Trophoblast cell (in vitro differentiated cells and primary cell): Measurements from ENCODE around the gene SMYD3.

Source experiments
- DNase-seq, 2 donors: peaks; one replicate each; pipeline ENCODE4 v3.0.0-alpha.2; 2016
- H2AFZ ChIP-seq: 2 replicates; pipeline ENCODE4 v1.6.1; 2013; ENCODE audit warnings: low read length, moderate library complexity, mild to moderate bottlenecking; ENCODE audit not compliant: insufficient read depth, poor library complexity
- H2AK5ac ChIP-seq: 2 replicates; pipeline ENCODE4 v1.6.1; 2013; ENCODE audit warnings: mild to moderate bottlenecking, low read length
- H2BK120ac ChIP-seq: 2 replicates; pipeline ENCODE4 v1.6.1; 2013; ENCODE audit warnings: low read length, mild to moderate bottlenecking, moderate library complexity; ENCODE audit not compliant: insufficient read depth, poor library complexity
- H2BK12ac ChIP-seq: 2 replicates; pipeline ENCODE4 v1.6.1; 2013; ENCODE audit warnings: mild to moderate bottlenecking, low read length, moderate library complexity
- H2BK5ac ChIP-seq: 2 replicates; pipeline ENCODE4 v1.6.1; 2013; ENCODE audit warnings: low read length, low read depth, moderate library complexity, mild to moderate bottlenecking; ENCODE audit not compliant: poor library complexity
- H3K14ac ChIP-seq: 2 replicates; pipeline ENCODE4 v1.6.1; 2013; ENCODE audit warnings: mild to moderate bottlenecking, low read length
- H3K18ac ChIP-seq: 2 replicates; pipeline ENCODE4 v1.6.1; 2013; ENCODE audit warnings: mild to moderate bottlenecking, low read length
- H3K23ac ChIP-seq: 2 replicates; pipeline ENCODE4 v1.6.1; 2013; ENCODE audit warnings: low read length
- H3K27ac ChIP-seq: 2 replicates; pipeline ENCODE4 v1.5.1; 2013; ENCODE audit warnings: low read depth, mild to moderate bottlenecking, inconsistent platforms, low read length, moderate library complexity
- H3K27me3 ChIP-seq: 2 replicates; pipeline ENCODE4 v1.6.1; 2013; ENCODE audit warnings: inconsistent platforms, mild to moderate bottlenecking, low read length, moderate library complexity; ENCODE audit not compliant: insufficient read depth
- H3K36me3 ChIP-seq, 2 experiments: 1 replicate in 1 of 2; 2 replicates in 1 of 2; pipeline ENCODE4 v1.6.1; 2013; ENCODE audit warnings: low read length in 2 of 2, mild to moderate bottlenecking in 2 of 2, moderate library complexity in 1 of 2; ENCODE audit not compliant: insufficient read depth in 2 of 2, control insufficient read depth in 1 of 2
- H3K4ac ChIP-seq: 2 replicates; pipeline ENCODE4 v1.6.1; 2013; ENCODE audit warnings: low read depth, mild to moderate bottlenecking, low read length, moderate library complexity
- H3K4me1 ChIP-seq, 2 experiments: 1 replicate in 1 of 2; 2 replicates in 1 of 2; pipeline ENCODE4 v1.6.1; 2013; ENCODE audit warnings: low read length in 2 of 2, mild to moderate bottlenecking in 2 of 2, moderate library complexity in 1 of 2; ENCODE audit not compliant: insufficient read depth in 2 of 2, control insufficient read depth in 1 of 2
- H3K4me2 ChIP-seq: 2 replicates; pipeline ENCODE4 v1.6.1; 2013; ENCODE audit warnings: inconsistent platforms, mild to moderate bottlenecking, low read length, moderate library complexity
- H3K4me3 ChIP-seq: 2 replicates; pipeline ENCODE4 v1.5.1; 2013; ENCODE audit warnings: mild to moderate bottlenecking, low read depth, low read length, inconsistent platforms
- H3K79me1 ChIP-seq: one replicate; pipeline ENCODE4 v1.6.1; 2013; ENCODE audit warnings: low read length
- H3K79me2 ChIP-seq: 2 replicates; pipeline ENCODE4 v1.6.1; 2013; ENCODE audit warnings: low read length, mild to moderate bottlenecking; ENCODE audit not compliant: control insufficient read depth, insufficient read depth, poor library complexity
- H3K9ac ChIP-seq: 2 replicates; pipeline ENCODE4 v1.6.1; 2013; ENCODE audit warnings: mild to moderate bottlenecking, low read length
- H3K9me3 ChIP-seq: 2 replicates; pipeline ENCODE4 v1.6.1; 2013; ENCODE audit warnings: low read depth, mild to moderate bottlenecking, control low read depth, inconsistent platforms, low read length; ENCODE audit not compliant: insufficient read depth
- H4K12ac ChIP-seq: 2 replicates; pipeline ENCODE4 v1.6.1; 2013; ENCODE audit warnings: low read depth, mild to moderate bottlenecking, low read length, moderate library complexity
- H4K8ac ChIP-seq: 2 replicates; pipeline ENCODE4 v1.6.1; 2013; ENCODE audit warnings: low read depth, mild to moderate bottlenecking, low read length, moderate library complexity
- H4K91ac ChIP-seq: one replicate; pipeline ENCODE4 v1.6.1; 2013; ENCODE audit warnings: low read depth, mild to moderate bottlenecking, low read length, moderate library complexity
- WGBS: extraction: QIAGEN DNeasy Blood & Tissue Kit; methylation state at CpG from one replicate; pipeline ENCODE4 v1.1.7; 2013; ENCODE audit warnings: missing lambda C conversion rate; ENCODE audit not compliant: insufficient read length, insufficient coverage; ENCODE audit errors: extremely low coverage; 5-methylcytosine and 5-hydroxymethylcytosine counted together

Gene SMYD3

GRCh38 chr1:246160374-246160773 lies 346.7 kb downstream of the SMYD3 start:
- H3K79me2 ChIP-seq, result no peaks in the 10 kb centered on the region
- H3K4ac ChIP-seq, result no peak overlapping the region
- no peaks in the 10 kb centered on the region for H3K36me3 ChIP-seq
- no peaks in the 10 kb centered on the region for H3K27me3 ChIP-seq
- H3K79me1 ChIP-seq, result peaks cover 3% of the 10 kb centered on the region
- H2AK5ac ChIP-seq, result no peak overlapping the region
- H3K9ac ChIP-seq, result no peak overlapping the region
- H3K27ac ChIP-seq, result no peak overlapping the region
- H3K14ac ChIP-seq, result no peak overlapping the region
- H4K12ac ChIP-seq, result no peak overlapping the region
- no peak for DNase-seq
- peak overlapping the region; percentile 41 for H2BK12ac ChIP-seq
- no peaks in the 10 kb centered on the region for H3K9me3 ChIP-seq
- H2BK5ac ChIP-seq, result no peak overlapping the region
- no peak overlapping the region for H4K8ac ChIP-seq
- no peak overlapping the region for H2BK120ac ChIP-seq
- WGBS, result no CpG with 5 or more reads among the region's 4 CpGs
- H3K4me2 ChIP-seq, result no peak overlapping the region
- no peak overlapping the region for H3K23ac ChIP-seq
- H2AFZ ChIP-seq, result no peak overlapping the region
- peaks cover 8 to 16% of the 10 kb centered on the region in 2 experiments for H3K4me1 ChIP-seq
- H4K91ac ChIP-seq, result no peak overlapping the region
- no peak overlapping the region for H3K4me3 ChIP-seq
- no peak overlapping the region for H3K18ac ChIP-seq

DNA sequence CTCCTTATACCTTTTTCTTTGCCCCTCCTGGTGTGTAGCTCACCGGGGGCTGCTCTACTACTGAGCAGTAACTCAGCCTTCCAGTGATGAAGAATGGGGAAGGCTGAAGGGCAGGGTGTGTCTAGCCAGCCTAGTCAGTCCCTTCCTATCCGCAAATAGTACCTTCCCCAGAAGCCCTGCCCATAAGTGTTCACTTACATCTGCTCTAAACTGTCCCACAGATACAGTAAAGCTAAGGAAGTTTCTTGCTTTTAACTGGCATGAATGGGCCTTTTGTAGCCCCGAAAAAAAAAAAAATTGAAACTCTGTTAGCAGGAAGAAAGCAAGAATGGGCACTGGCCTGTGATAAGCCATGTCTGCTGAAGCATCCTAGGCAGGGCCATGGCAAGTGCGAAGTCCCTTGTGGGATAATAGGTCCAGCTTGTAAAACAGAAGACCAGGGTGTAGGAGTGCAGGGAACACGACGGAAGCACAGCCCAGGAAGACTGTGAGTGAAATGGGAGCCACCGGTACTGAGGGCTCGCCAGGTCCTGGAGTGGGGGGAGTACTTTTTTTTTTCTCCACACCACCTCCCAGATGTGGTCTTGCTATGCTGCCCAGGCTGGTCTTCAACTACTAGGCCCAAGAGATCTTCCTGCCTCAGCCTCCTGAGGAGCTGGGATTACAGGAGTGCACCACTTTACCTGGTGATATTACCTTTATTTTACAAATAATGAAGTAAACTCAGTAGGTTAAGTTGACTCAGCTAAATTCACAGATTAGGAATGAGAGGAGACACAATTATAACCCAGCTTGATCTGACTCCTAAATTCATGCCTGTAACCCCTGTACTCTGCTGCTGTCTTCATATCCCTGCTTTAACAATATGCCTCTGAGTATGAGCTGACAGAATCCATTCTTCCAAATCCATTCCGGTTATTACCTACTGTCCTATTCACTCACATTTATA lies 347.5 kb downstream of the SMYD3 start:
- H3K79me1 ChIP-seq, result peaks cover 2% of the 10 kb centered on the region
- peaks cover 4 to 11% of the 10 kb centered on the region in 2 experiments for H3K4me1 ChIP-seq
- no CpG with 5 or more reads among the region's 9 CpGs for WGBS
- H2AFZ ChIP-seq, result no peak overlapping the region
- H3K23ac ChIP-seq, result no peak overlapping the region
- H3K4me2 ChIP-seq, result no peak overlapping the region
- H3K14ac ChIP-seq, result no peak overlapping the region
- no peaks in the 10 kb centered on the region for H3K27me3 ChIP-seq
- H3K4me3 ChIP-seq, result no peak overlapping the region
- no peak overlapping the region for H2BK5ac ChIP-seq
- H4K8ac ChIP-seq, result no peak overlapping the region
- H3K4ac ChIP-seq, result no peak overlapping the region
- no peaks in the 10 kb centered on the region for H3K36me3 ChIP-seq
- no peaks in the 10 kb centered on the region for H3K9me3 ChIP-seq
- H3K27ac ChIP-seq, result no peak overlapping the region
- H3K18ac ChIP-seq, result no peak overlapping the region
- H2BK120ac ChIP-seq, result no peak overlapping the region
- no peak overlapping the region for H3K9ac ChIP-seq
- no peak overlapping the region for H4K12ac ChIP-seq
- no peak overlapping the region for H2AK5ac ChIP-seq
- no peak overlapping the region for H2BK12ac ChIP-seq
- no peak overlapping the region for H4K91ac ChIP-seq
- DNase-seq, result peak in 1 of 2 donors; percentile 9
- no peaks in the 10 kb centered on the region for H3K79me2 ChIP-seq

DNA sequence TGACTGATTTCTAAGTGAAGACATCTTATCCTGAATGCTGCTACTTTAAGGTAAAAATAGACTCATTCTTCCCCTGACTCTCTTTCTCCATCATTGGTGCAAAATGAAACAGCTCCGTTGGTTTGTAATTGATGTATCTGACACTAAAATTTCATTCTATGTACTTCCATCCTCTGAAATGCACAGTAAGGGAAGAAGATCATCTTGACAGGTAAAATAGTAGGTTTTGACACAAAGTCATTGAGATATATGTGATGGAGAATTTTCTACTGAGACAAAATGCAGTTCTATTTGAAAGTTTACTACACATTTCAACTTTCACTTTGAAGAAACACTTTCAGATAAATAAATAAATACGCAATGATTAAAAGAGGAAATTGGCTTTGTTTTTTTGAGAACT lies 348.9 kb downstream of the SMYD3 start:
- H2AK5ac ChIP-seq, result no peak overlapping the region
- H3K79me2 ChIP-seq, result no peaks in the 10 kb centered on the region
- H3K36me3 ChIP-seq, result no peaks in the 10 kb centered on the region
- H3K4me2 ChIP-seq, result no peak overlapping the region
- no peak overlapping the region for H4K91ac ChIP-seq
- no peak overlapping the region for H2BK5ac ChIP-seq
- H3K4me1 ChIP-seq, result peaks cover 2 to 8% of the 10 kb centered on the region in 2 experiments
- no peak overlapping the region for H3K23ac ChIP-seq
- no peak for DNase-seq
- no peaks in the 10 kb centered on the region for H3K79me1 ChIP-seq
- no CpG with 5 or more reads among the region's 2 CpGs for WGBS
- H3K4me3 ChIP-seq, result no peak overlapping the region
- no peak overlapping the region for H3K4ac ChIP-seq
- H3K27ac ChIP-seq, result no peak overlapping the region
- no peak overlapping the region for H3K9ac ChIP-seq
- H4K12ac ChIP-seq, result no peak overlapping the region
- H3K18ac ChIP-seq, result no peak overlapping the region
- no peak overlapping the region for H2BK12ac ChIP-seq
- H2BK120ac ChIP-seq, result no peak overlapping the region
- H3K27me3 ChIP-seq, result no peaks in the 10 kb centered on the region
- no peak overlapping the region for H2AFZ ChIP-seq
- no peak overlapping the region for H4K8ac ChIP-seq
- no peak overlapping the region for H3K14ac ChIP-seq
- H3K9me3 ChIP-seq, result no peaks in the 10 kb centered on the region

DNA sequence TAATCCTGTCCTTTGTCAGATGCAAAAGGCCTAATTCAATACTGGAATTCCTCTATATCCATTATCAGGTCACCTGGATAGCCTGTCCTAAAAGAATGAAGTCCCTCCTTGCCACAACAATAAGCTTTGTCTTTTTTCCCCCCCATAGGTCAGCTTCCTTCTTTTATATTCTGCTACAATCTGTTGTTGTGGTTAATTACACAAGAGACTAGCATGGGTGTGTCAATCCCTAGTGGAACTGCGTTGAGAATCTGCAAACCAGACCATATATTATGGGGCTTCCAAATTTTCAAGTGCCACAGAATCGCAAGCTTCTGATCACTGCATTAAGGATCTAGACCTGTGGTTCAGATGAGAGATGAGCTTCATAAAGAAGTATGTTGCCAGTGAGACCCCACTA lies 349.6 kb downstream of the SMYD3 start:
- Histone ChIP-seq H4K12ac (no peak overlapping the region), H3K4ac (no peak overlapping the region), H3K27me3 (no peaks in the 10 kb centered on the region), H2AFZ (no peak overlapping the region), H3K23ac (no peak overlapping the region), H2BK5ac (no peak overlapping the region), H3K36me3 (no peaks in the 10 kb centered on the region), H3K9ac (no peak overlapping the region), H2BK120ac (no peak overlapping the region), H3K79me1 (no peaks in the 10 kb centered on the region), H4K8ac (no peak overlapping the region), H4K91ac (no peak overlapping the region), H3K18ac (no peak overlapping the region), H3K4me1 (peaks cover 2 to 8% of the 10 kb centered on the region in 2 experiments), H3K9me3 (no peaks in the 10 kb centered on the region), H3K79me2 (no peaks in the 10 kb centered on the region), H3K4me3 (no peak overlapping the region), H3K27ac (no peak overlapping the region), H2AK5ac (no peak overlapping the region), H3K4me2 (no peak overlapping the region), H3K14ac (no peak overlapping the region), H2BK12ac (no peak overlapping the region)
- no peak for DNase-seq
- WGBS, result no CpG with 5 or more reads among the region's 2 CpGs
